ENCODE measurements around the gene CUL5.

- TF ChIP-seq, protein P1, sequence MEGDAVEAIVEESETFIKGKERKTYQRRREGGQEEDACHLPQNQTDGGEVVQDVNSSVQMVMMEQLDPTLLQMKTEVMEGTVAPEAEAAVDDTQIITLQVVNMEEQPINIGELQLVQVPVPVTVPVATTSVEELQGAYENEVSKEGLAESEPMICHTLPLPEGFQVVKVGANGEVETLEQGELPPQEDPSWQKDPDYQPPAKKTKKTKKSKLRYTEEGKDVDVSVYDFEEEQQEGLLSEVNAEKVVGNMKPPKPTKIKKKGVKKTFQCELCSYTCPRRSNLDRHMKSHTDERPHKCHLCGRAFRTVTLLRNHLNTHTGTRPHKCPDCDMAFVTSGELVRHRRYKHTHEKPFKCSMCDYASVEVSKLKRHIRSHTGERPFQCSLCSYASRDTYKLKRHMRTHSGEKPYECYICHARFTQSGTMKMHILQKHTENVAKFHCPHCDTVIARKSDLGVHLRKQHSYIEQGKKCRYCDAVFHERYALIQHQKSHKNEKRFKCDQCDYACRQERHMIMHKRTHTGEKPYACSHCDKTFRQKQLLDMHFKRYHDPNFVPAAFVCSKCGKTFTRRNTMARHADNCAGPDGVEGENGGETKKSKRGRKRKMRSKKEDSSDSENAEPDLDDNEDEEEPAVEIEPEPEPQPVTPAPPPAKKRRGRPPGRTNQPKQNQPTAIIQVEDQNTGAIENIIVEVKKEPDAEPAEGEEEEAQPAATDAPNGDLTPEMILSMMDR (conservative IDR thresholded peaks at IDR 0.05 in 1 of 2, IDR thresholded peaks at IDR 0.05 in 1 of 2; ENCODE audit: extremely low read depth in 1 of 2, insufficient read depth in 1 of 2, low read depth in 1 of 2, low read length in 2 of 2) = no peak
- no peak for TF ChIP-seq EZH2 (IDR thresholded peaks at IDR 0.05; ENCODE audit: borderline replicate concordance, low read length)
Measured at GRCh38 chr11:108019870-108020540, 11.3 kb downstream of the CUL5 start.
